Measurements from ENCODE around the gene STRIP2.

- TF ChIP-seq, protein P1, sequence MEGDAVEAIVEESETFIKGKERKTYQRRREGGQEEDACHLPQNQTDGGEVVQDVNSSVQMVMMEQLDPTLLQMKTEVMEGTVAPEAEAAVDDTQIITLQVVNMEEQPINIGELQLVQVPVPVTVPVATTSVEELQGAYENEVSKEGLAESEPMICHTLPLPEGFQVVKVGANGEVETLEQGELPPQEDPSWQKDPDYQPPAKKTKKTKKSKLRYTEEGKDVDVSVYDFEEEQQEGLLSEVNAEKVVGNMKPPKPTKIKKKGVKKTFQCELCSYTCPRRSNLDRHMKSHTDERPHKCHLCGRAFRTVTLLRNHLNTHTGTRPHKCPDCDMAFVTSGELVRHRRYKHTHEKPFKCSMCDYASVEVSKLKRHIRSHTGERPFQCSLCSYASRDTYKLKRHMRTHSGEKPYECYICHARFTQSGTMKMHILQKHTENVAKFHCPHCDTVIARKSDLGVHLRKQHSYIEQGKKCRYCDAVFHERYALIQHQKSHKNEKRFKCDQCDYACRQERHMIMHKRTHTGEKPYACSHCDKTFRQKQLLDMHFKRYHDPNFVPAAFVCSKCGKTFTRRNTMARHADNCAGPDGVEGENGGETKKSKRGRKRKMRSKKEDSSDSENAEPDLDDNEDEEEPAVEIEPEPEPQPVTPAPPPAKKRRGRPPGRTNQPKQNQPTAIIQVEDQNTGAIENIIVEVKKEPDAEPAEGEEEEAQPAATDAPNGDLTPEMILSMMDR (IDR thresholded peaks at IDR 0.05): no peak
- TF ChIP-seq POLR2A (IDR thresholded peaks at IDR 0.05): no peak
Measured at GRCh38 chr7:129461809-129462208, 27.6 kb downstream of the STRIP2 start.
